GM21367 (cell line): Measurements from ENCODE around the gene RIPK1.
A peak's percentile ranks its signal among the peaks of the same experiment; 100 is the strongest.

ENCODE experiments used
- ATAC-seq: cut with Tn5 transposase; IDR thresholded peaks from one replicate; pipeline ENCODE4 v1.9.1; 2021; ENCODE audit not compliant: unreplicated experiment

The RIPK1 gene

GRCh38 chr6:3159805-3160781 is 91.8 kb downstream of the RIPK1 start:
- no peak for ATAC-seq

- no peak for ATAC-seq
Measured at GRCh38 chr6:3162067-3162497, 93.8 kb downstream of the RIPK1 start.

GRCh38 chr6:3162565-3163247 is 94.4 kb downstream of the RIPK1 start:
- ATAC-seq, result peak; percentile 53

- ATAC-seq, result no peak
Measured at GRCh38 chr6:3163248-3163594, 94.9 kb downstream of the RIPK1 start.

GRCh38 chr6:3164388-3164787 is 96.1 kb downstream of the RIPK1 start:
- no peak for ATAC-seq
